Measurements from ENCODE around the gene DUSP5.

DNA sequence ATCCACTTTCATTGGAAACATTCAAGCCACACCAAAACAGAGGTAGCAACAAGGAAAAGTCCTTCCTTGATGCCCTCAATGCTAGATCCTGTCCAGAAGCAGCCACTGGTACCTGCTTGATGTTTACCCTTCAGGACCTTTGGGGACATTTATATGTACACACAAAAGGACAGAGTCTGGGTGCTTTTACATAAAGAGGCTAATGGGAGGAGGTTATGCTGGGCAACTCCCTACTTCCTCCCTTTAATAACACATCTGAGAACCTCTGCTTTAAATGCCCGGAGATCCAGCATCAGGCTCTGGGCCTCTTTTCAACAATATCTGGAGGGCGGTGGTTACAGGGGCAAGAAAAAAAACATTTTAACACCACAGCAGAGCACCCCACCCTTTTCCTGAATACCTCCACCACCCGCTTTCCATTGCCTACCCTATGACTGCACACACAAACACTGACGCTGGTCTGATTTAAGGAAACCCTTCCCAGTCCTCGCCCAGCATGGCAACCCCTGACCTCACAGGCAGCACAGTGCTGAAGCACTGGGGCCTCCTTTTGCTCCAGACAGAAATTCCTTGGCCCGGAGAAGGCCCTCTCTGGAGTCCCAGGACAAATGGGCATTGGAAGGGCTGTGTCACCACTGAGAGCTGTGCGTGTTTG lies 39.3 kb upstream of the DUSP5 start:
- TF ChIP-seq, protein P1, sequence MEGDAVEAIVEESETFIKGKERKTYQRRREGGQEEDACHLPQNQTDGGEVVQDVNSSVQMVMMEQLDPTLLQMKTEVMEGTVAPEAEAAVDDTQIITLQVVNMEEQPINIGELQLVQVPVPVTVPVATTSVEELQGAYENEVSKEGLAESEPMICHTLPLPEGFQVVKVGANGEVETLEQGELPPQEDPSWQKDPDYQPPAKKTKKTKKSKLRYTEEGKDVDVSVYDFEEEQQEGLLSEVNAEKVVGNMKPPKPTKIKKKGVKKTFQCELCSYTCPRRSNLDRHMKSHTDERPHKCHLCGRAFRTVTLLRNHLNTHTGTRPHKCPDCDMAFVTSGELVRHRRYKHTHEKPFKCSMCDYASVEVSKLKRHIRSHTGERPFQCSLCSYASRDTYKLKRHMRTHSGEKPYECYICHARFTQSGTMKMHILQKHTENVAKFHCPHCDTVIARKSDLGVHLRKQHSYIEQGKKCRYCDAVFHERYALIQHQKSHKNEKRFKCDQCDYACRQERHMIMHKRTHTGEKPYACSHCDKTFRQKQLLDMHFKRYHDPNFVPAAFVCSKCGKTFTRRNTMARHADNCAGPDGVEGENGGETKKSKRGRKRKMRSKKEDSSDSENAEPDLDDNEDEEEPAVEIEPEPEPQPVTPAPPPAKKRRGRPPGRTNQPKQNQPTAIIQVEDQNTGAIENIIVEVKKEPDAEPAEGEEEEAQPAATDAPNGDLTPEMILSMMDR (tag by site-specific recombination; IDR thresholded peaks at IDR 0.05): no peak
- TF ChIP-seq ZNF785 (tag by site-specific recombination; IDR thresholded peaks at IDR 0.05) (no peak), ZNF549 (tag by site-specific recombination; IDR thresholded peaks at IDR 0.05) (no peak), ZBTB48 (tag by site-specific recombination; IDR thresholded peaks at IDR 0.05) (no peak), ZNF169 (tag by site-specific recombination; IDR thresholded peaks at IDR 0.05) (no peak), ZNF292 (tag by site-specific recombination; IDR thresholded peaks at IDR 0.05; ENCODE audit: borderline replicate concordance, low read depth) (no peak), YY1 (tag by site-specific recombination; IDR thresholded peaks at IDR 0.05) (no peak), ZNF423 (tag by site-specific recombination; IDR thresholded peaks at IDR 0.05) (no peak), ZFP3 (tag by site-specific recombination; IDR thresholded peaks at IDR 0.05; ENCODE audit: low read depth) (no peak)
- TF ChIP-seq, protein P2, sequence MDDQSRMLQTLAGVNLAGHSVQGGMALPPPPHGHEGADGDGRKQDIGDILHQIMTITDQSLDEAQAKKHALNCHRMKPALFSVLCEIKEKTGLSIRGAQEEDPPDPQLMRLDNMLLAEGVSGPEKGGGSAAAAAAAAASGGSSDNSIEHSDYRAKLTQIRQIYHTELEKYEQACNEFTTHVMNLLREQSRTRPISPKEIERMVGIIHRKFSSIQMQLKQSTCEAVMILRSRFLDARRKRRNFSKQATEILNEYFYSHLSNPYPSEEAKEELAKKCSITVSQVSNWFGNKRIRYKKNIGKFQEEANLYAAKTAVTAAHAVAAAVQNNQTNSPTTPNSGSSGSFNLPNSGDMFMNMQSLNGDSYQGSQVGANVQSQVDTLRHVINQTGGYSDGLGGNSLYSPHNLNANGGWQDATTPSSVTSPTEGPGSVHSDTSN (CRISPR knock-in tag; IDR thresholded peaks at IDR 0.05): no peak
- TF ChIP-seq, protein P3, sequence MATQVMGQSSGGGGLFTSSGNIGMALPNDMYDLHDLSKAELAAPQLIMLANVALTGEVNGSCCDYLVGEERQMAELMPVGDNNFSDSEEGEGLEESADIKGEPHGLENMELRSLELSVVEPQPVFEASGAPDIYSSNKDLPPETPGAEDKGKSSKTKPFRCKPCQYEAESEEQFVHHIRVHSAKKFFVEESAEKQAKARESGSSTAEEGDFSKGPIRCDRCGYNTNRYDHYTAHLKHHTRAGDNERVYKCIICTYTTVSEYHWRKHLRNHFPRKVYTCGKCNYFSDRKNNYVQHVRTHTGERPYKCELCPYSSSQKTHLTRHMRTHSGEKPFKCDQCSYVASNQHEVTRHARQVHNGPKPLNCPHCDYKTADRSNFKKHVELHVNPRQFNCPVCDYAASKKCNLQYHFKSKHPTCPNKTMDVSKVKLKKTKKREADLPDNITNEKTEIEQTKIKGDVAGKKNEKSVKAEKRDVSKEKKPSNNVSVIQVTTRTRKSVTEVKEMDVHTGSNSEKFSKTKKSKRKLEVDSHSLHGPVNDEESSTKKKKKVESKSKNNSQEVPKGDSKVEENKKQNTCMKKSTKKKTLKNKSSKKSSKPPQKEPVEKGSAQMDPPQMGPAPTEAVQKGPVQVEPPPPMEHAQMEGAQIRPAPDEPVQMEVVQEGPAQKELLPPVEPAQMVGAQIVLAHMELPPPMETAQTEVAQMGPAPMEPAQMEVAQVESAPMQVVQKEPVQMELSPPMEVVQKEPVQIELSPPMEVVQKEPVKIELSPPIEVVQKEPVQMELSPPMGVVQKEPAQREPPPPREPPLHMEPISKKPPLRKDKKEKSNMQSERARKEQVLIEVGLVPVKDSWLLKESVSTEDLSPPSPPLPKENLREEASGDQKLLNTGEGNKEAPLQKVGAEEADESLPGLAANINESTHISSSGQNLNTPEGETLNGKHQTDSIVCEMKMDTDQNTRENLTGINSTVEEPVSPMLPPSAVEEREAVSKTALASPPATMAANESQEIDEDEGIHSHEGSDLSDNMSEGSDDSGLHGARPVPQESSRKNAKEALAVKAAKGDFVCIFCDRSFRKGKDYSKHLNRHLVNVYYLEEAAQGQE (tag by site-specific recombination; IDR thresholded peaks at IDR 0.05): no peak
- TF ChIP-seq, protein P4, sequence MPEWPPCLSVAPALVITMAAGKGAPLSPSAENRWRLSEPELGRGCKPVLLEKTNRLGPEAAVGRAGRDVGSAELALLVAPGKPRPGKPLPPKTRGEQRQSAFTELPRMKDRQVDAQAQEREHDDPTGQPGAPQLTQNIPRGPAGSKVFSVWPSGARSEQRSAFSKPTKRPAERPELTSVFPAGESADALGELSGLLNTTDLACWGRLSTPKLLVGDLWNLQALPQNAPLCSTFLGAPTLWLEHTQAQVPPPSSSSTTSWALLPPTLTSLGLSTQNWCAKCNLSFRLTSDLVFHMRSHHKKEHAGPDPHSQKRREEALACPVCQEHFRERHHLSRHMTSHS (tag by site-specific recombination; IDR thresholded peaks at IDR 0.05): no peak
- TF ChIP-seq, protein P5, sequence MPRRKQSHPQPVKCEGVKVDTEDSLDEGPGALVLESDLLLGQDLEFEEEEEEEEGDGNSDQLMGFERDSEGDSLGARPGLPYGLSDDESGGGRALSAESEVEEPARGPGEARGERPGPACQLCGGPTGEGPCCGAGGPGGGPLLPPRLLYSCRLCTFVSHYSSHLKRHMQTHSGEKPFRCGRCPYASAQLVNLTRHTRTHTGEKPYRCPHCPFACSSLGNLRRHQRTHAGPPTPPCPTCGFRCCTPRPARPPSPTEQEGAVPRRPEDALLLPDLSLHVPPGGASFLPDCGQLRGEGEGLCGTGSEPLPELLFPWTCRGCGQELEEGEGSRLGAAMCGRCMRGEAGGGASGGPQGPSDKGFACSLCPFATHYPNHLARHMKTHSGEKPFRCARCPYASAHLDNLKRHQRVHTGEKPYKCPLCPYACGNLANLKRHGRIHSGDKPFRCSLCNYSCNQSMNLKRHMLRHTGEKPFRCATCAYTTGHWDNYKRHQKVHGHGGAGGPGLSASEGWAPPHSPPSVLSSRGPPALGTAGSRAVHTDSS (tag by site-specific recombination; IDR thresholded peaks at IDR 0.05): no peak
